ENCODE measurements around the gene ASB5. TPM values are rescaled to one million over a fixed set of nuclear protein-coding genes. Genes with fewer than 3 reads are reported as not detected.

Gene ASB5, protein sequence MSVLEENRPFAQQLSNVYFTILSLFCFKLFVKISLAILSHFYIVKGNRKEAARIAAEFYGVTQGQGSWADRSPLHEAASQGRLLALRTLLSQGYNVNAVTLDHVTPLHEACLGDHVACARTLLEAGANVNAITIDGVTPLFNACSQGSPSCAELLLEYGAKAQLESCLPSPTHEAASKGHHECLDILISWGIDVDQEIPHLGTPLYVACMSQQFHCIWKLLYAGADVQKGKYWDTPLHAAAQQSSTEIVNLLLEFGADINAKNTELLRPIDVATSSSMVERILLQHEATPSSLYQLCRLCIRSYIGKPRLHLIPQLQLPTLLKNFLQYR
- total RNA-seq (2022; extraction: Qiagen RNA extraction) = 0.03 to 0.06 TPM in 2 of 5 replicates, not detected in the others

DNA sequence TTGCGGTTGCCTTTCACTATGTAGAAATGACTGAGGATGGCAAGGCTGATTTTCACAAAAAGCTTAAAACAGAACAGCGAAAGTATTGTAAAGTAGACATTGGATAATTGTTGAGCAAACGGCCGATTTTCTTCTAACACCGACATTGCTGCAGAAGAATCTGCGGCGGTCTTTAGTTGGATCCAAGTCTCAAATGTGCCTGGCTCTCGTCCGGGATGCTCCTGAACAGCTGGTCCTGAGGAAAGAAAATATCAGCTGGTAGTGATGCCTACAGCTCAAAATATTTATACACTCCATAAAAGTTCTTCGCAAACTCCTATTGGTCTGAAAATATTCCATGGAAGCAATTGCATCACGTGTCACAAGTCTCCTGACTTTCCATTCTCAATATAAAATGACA, at the start of gene ASB5:
Gene ASB5 (minus strand): TSS at position 260 of the 400 bp plus-strand sequence. CDS start 114 bp downstream, at position 146.

DNA sequence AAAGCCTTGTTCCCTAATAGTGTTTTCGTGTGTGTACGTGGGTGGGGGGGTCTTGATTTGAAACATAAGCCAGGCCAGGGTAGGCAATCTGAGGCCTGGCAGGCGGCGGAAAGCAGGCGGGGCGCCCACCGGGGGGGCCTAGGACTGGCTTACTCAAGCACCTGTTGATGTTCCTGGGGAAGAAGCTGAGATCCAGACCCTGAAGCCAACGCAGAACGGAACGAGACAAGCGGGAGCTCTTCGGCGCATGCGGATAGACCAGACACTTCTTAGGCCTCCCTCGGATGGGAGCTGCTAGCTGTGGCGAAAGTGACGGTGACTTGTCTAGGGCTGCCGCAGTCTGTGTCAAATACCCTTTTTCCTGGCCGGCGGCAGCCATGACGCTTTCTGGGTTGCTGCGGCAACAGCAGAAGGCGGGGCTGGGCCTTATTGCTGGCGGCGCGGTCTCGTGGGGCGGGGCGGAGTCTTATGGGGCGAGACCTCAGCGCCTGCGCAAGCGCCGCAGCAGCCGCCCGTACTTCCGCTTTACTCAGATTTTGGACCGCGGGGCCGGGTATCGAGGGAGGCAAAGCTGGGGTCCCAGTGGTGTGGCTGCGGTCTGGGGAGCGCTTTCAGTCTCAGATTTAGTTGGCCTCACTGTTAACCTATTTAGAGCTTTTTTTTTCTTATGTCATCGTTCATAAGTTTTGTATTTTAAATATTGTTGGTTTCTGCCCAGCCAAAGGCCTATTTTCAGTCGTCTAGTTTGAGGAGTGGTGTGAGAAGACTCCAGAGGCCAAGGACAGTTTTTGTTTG, 73.6 kb downstream of the ASB5 start, which contains the start of gene SPATA4:
Gene SPATA4 (minus strand): TSS at position 402 of the 795 bp plus-strand sequence. CDS start 23 bp downstream, at position 379.

Other genes with a start within 250 kb of the ASB5 start
- gene WDR17, start 203.4 kb downstream of the ASB5 start, total RNA-seq (2022; extraction: Qiagen RNA extraction) = 1.5 to 2.0 TPM (median 1.6 TPM) in 5 replicates
- gene SPATA4, start 73.6 kb downstream of the ASB5 start, total RNA-seq (2022; extraction: Qiagen RNA extraction) = 0.13 to 0.29 TPM (median 0.22 TPM) in 5 replicates
- gene SPCS3, start 50.7 kb upstream of the ASB5 start, total RNA-seq (2022; extraction: Qiagen RNA extraction) = 27.7 to 39.2 TPM (median 34.9 TPM) in 5 replicates

Measured in A549 treated with Hydrocortisone at 1 μM for 4 hours (cell line).